Lower lobe of right lung (tissue), 2 donors: Measurements from ENCODE around the gene CDS2. TPM values are rescaled to one million over a fixed set of nuclear protein-coding genes. Genes with fewer than 3 reads are reported as not detected.

Experiments used
- ATAC-seq, 2 donors: fragments of 200-7000 bp; cut with Tn5 transposase; one replicate each; pipeline ENCODE4 v1.9.1; 2020 to 2022; ENCODE audit warnings: mild to moderate bottlenecking in 2 of 2, moderate library complexity in 2 of 2
- DNase-seq: peaks from one replicate; pipeline ENCODE4 v3.0.0-alpha.2; 2020
- H3K27ac ChIP-seq: fragments of 200-600 bp; one replicate; pipeline ENCODE4 v1.8.0; 2022
- H3K27me3 ChIP-seq: fragments of 200-600 bp; one replicate; pipeline ENCODE4 v1.8.0; 2022; ENCODE audit warnings: low read depth
- H3K36me3 ChIP-seq: fragments of 200-600 bp; one replicate; pipeline ENCODE4 v1.8.0; 2022; ENCODE audit warnings: mild to moderate bottlenecking
- H3K4me1 ChIP-seq: fragments of 200-600 bp; one replicate; pipeline ENCODE4 v1.8.0; 2022
- H3K4me3 ChIP-seq: fragments of 200-600 bp; one replicate; pipeline ENCODE4 v1.8.0; 2022; ENCODE audit warnings: mild to moderate bottlenecking
- H3K9me3 ChIP-seq: fragments of 200-600 bp; one replicate; pipeline ENCODE4 v1.8.0; 2022
- intact Hi-C: fragments of 100-400 bp; cut with DNase I; formaldehyde crosslinking; loops from one replicate; pipeline ENCODE4 v1.11.0; 2022
- total RNA-seq: library from RNA; stranded (reverse); fragmentation: NEBNext Ultra II Directional; extraction: Animal tissue kit (Norgen Biotek cat#: 25700); gene quantifications from one replicate; pipeline ENCODE4 v1.2.1, GENCODE V29; 2021
- TF ChIP-seq, protein P1 (sequence below): fragments of 200-600 bp; IDR thresholded peaks from one replicate; pipeline ENCODE4 v1.8.0; 2022; ENCODE audit warnings: antibody characterized with exemption, mild to moderate bottlenecking
- donor health status: DM: no; HTN: yes; CAD: no; lungs with severe emphysema.

Gene CDS2
- total RNA-seq, 1 donor from 2014 or later: 63.3 TPM

DNA sequence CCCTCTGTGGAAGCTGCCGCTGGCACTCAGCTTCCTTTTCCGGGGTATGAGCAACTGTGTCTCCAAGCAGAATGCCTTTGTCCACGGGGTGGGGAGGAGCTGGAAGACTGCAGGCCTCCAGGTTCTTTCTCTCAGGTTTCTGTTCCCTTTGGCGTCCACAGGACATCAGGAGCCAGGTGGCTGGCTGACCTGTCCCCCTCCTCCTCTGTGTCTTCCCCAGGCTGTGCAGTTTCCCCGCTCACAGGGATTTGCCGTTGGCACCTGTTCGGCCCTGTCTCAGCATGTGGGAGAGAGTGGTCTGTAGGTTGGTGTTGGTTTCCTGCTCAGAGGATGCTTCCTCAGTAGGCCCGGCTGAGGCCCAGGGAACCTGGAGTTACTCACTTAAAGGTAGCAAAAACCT, 43.5 kb downstream of the CDS2 start:
- Histone ChIP-seq H3K36me3 (peaks cover 24% of the 10 kb centered on the region), H3K27me3 (no peaks in the 10 kb centered on the region), H3K4me1 (peaks cover 57% of the 10 kb centered on the region), H3K9me3 (no peaks in the 10 kb centered on the region), H3K4me3 (no peak overlapping the region), H3K27ac (peak overlapping the region; percentile 13)
- intact Hi-C loops: no loop called here
- TF ChIP-seq, protein P1, sequence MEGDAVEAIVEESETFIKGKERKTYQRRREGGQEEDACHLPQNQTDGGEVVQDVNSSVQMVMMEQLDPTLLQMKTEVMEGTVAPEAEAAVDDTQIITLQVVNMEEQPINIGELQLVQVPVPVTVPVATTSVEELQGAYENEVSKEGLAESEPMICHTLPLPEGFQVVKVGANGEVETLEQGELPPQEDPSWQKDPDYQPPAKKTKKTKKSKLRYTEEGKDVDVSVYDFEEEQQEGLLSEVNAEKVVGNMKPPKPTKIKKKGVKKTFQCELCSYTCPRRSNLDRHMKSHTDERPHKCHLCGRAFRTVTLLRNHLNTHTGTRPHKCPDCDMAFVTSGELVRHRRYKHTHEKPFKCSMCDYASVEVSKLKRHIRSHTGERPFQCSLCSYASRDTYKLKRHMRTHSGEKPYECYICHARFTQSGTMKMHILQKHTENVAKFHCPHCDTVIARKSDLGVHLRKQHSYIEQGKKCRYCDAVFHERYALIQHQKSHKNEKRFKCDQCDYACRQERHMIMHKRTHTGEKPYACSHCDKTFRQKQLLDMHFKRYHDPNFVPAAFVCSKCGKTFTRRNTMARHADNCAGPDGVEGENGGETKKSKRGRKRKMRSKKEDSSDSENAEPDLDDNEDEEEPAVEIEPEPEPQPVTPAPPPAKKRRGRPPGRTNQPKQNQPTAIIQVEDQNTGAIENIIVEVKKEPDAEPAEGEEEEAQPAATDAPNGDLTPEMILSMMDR: no peak
- DNase-seq (no peak), ATAC-seq (no peak)

DNA sequence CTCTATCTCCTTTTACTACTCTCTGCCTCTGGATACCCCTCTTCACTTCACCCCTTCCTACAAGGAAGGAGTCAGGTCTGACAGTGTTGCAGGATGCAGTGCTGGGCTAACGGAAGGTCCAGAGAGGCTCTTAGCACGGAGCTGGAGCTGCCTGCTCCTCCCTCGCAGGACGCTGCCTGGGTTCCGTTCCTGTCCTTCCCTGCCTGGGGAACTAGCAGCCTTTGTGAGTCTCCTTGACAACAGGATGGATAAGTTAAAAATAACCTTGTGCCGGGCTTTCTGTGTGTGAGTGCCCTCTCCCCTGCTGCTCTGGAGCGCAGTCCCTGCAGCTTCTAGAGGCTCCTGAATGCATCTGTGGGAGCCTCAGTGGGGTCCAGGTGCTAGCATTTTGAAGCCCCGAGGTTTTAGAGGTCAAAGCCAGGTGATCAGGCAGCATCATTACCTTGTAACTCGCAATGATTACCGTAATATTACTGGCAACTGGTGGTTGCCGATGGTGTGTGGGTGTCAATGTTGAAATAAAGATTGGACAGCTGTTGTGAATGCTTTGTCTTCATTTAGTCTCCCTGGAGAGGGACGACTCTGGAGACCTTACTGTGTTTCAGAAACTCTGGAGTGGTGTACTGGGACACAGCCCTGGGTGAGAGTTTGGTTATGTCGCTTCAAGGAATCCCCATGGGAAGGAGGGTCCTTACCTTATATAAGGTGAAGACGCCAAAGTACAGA, 44.4 kb downstream of the CDS2 start:
- Histone ChIP-seq H3K9me3 (no peaks in the 10 kb centered on the region), H3K27me3 (no peaks in the 10 kb centered on the region), H3K4me1 (peaks cover 55% of the 10 kb centered on the region), H3K27ac (no peak overlapping the region), H3K4me3 (no peak overlapping the region), H3K36me3 (peaks cover 33% of the 10 kb centered on the region)
- ATAC-seq: no peak
- intact Hi-C loops: no loop called here
- DNase-seq: no peak
- TF ChIP-seq, protein P1: no peak

DNA sequence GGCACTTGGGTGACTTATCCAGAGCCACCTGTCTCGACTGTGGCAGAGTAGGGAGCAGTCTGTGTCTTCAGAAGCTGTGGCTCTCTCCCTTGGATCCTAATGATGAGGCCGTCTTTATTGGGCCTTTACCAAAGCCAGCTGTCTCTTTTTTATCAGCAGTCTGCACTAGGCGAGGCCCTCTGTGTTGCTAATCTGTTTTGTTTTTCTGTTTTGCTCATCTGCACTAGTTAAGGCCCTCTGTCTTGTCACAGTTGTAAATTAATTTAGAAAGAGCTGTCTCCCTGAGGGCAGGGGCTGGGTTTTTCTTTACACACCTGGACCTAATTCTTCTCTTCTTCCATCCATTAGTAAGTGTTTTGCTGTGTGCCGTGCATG, 45.0 kb downstream of the CDS2 start:
- Histone ChIP-seq H3K27ac (no peak overlapping the region), H3K9me3 (no peaks in the 10 kb centered on the region), H3K4me3 (no peak overlapping the region), H3K4me1 (peaks cover 55% of the 10 kb centered on the region), H3K36me3 (peaks cover 39% of the 10 kb centered on the region), H3K27me3 (no peaks in the 10 kb centered on the region)
- intact Hi-C loops: no loop called here
- ATAC-seq (no peak), DNase-seq (no peak)
- TF ChIP-seq, protein P1: no peak

DNA sequence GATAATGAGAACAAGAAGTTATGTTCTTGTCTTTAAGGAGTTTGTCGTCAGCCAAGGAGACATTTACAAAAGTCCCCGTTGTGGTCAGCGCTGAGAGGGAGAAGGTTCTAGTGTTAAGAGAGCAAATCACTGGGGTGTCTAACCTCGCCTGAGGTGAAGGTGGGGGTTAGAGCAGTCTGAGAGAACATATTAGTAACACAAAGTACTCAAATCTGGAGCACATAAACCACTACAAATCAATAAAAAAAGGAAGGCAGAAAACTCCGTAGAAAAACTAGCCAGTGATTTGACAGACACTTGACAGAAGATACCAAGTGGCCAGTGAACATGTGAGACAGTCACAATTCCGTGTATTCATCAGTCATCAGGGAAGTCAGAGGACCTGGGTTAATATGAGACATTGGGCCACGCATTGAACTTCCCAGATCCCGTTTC, 45.4 kb downstream of the CDS2 start:
- TF ChIP-seq, protein P1: no peak
- Histone ChIP-seq H3K9me3 (no peaks in the 10 kb centered on the region), H3K4me1 (peaks cover 55% of the 10 kb centered on the region), H3K4me3 (no peak overlapping the region), H3K36me3 (peaks cover 43% of the 10 kb centered on the region), H3K27ac (no peak overlapping the region), H3K27me3 (no peaks in the 10 kb centered on the region)
- ATAC-seq (no peak), DNase-seq (no peak)
- intact Hi-C loops: no loop called here

DNA sequence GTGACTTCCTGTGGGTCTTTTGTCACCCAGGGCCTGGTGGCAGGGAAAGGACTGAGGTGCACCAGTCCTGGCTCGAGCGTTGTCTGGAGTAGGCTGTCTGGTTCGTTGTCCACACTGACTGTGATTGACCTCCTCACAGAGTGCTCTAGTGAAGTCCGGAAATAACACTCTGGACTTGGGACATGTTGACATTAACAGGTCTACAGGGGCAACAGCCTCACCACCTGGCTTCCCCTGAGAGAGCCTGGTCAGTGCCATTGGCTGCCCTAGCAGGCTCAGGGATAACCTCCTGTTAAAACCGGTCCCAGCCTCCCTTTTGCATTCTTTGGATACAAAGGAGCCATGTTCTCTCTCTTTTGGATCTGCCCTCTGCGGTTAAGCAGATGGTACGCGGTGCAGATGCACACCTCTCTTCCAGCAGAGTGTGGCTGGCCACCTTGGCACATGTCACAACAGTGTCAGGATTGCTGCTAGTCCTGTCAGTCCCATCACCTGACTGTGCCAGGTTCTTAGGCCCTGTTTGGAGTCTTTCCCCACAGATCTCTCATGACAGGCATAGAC, 46.2 kb downstream of the CDS2 start:
- DNase-seq (no peak), ATAC-seq (no peak)
- H3K4me3 ChIP-seq: no peak overlapping the region
- TF ChIP-seq, protein P1: no peak
- H3K27me3 ChIP-seq: no peaks in the 10 kb centered on the region
- no peaks in the 10 kb centered on the region for H3K9me3 ChIP-seq
- no peak overlapping the region for H3K27ac ChIP-seq
- H3K36me3 ChIP-seq: peaks cover 51% of the 10 kb centered on the region
- intact Hi-C loops: no loop called here
- peaks cover 49% of the 10 kb centered on the region for H3K4me1 ChIP-seq
